ENCODE data around the gene MOGAT2. TPM values are rescaled to one million over a fixed set of nuclear protein-coding genes. Genes with fewer than 3 reads are reported as not detected.
"Not testable (repeated sequence)": the region's sequence is repeated elsewhere in the genome, so short reads cannot be mapped to it uniquely, and the experiment has no call there.

MOGAT2 gene
- total RNA-seq, 1 donor from 2014 or later: not detected

- no peaks in the 10 kb centered on the region for H3K36me3 Mint-ChIP-seq (ENCODE audit: low read depth, unreplicated experiment)
Observed at GRCh38 chr11:75678620-75679259, 38.9 kb upstream of the MOGAT2 start.

GRCh38 chr11:75679566-75679965 lies 38.1 kb upstream of the MOGAT2 start:
- H3K9me3 Mint-ChIP-seq (ENCODE audit: unreplicated experiment): peaks cover 2% of the 10 kb centered on the region
- no peak overlapping the region for H3K27ac Mint-ChIP-seq (ENCODE audit: unreplicated experiment)
- H3K36me3 ChIP-seq (ENCODE audit: insufficient read depth, low read length): no peaks in the 10 kb centered on the region
- H3K9me3 ChIP-seq (ENCODE audit: insufficient read depth, low read depth, low read length): no peaks in the 10 kb centered on the region
- FAIRE-seq (no peak), DNase-seq (ENCODE audit: low read depth) (no peak)
- no peak overlapping the region for H3K4me3 ChIP-seq (ENCODE audit: insufficient read depth, low read depth, low read length)
- no peaks in the 10 kb centered on the region for H3K79me2 ChIP-seq (ENCODE audit: insufficient read depth, low read length)
- no peak for TF ChIP-seq CTCF (IDR thresholded peaks at IDR 0.05; ENCODE audit: insufficient read depth, low read depth, low read length)
- TF ChIP-seq EZH2 (IDR thresholded peaks at IDR 0.05; ENCODE audit: insufficient read depth, low read length): no peak
- H3K4me2 ChIP-seq (ENCODE audit: low read length): no peak overlapping the region
- no peaks in the 10 kb centered on the region for H3K4me1 ChIP-seq (ENCODE audit: insufficient read depth, low read length)
- H2AFZ ChIP-seq (ENCODE audit: low read depth, low read length): no peak overlapping the region
- no peaks in the 10 kb centered on the region for H3K4me1 Mint-ChIP-seq (ENCODE audit: low read depth, unreplicated experiment)
- H4K20me1 ChIP-seq (ENCODE audit: insufficient read depth, low read length): no peaks in the 10 kb centered on the region
- peaks cover 28% of the 10 kb centered on the region for H3K27me3 Mint-ChIP-seq (ENCODE audit: low read depth, unreplicated experiment)
- H3K4me3 Mint-ChIP-seq (ENCODE audit: unreplicated experiment): no peak overlapping the region
- H3K27me3 ChIP-seq (ENCODE audit: insufficient read depth, low read length): peaks cover 23% of the 10 kb centered on the region
- no peaks in the 10 kb centered on the region for H3K36me3 Mint-ChIP-seq (ENCODE audit: low read depth, unreplicated experiment)
- no peak overlapping the region for H3K27ac ChIP-seq (ENCODE audit: low read depth, low read length)
- no peak overlapping the region for H3K9ac ChIP-seq (ENCODE audit: low read length)

More at GRCh38 chr11:75678620-75679259, 38.9 kb upstream of the MOGAT2 start:
- no peak overlapping the region for H3K9ac ChIP-seq (ENCODE audit: low read length)
- H3K4me1 ChIP-seq (ENCODE audit: insufficient read depth, low read length): no peaks in the 10 kb centered on the region
- H3K9me3 ChIP-seq (ENCODE audit: insufficient read depth, low read depth, low read length): no peaks in the 10 kb centered on the region
- no peaks in the 10 kb centered on the region for H3K36me3 ChIP-seq (ENCODE audit: insufficient read depth, low read length)
- H3K4me3 ChIP-seq (ENCODE audit: insufficient read depth, low read depth, low read length): no peak overlapping the region
- peaks cover 24% of the 10 kb centered on the region for H3K27me3 Mint-ChIP-seq (ENCODE audit: low read depth, unreplicated experiment)
- no peak for DNase-seq (ENCODE audit: low read depth)
- no peak overlapping the region for H2AFZ ChIP-seq (ENCODE audit: low read depth, low read length)
- TF ChIP-seq CTCF (IDR thresholded peaks at IDR 0.05; ENCODE audit: insufficient read depth, low read depth, low read length): no peak
- TF ChIP-seq EZH2 (IDR thresholded peaks at IDR 0.05; ENCODE audit: insufficient read depth, low read length): no peak
- no peak overlapping the region for H3K4me2 ChIP-seq (ENCODE audit: low read length)
- no peaks in the 10 kb centered on the region for H3K79me2 ChIP-seq (ENCODE audit: insufficient read depth, low read length)
- H3K27ac ChIP-seq (ENCODE audit: low read depth, low read length): no peak overlapping the region
- no peaks in the 10 kb centered on the region for H4K20me1 ChIP-seq (ENCODE audit: insufficient read depth, low read length)
- no peaks in the 10 kb centered on the region for H3K4me1 Mint-ChIP-seq (ENCODE audit: low read depth, unreplicated experiment)
- peaks cover 23% of the 10 kb centered on the region for H3K27me3 ChIP-seq (ENCODE audit: insufficient read depth, low read length)
- no peak overlapping the region for H3K4me3 Mint-ChIP-seq (ENCODE audit: unreplicated experiment)
- peaks cover 6% of the 10 kb centered on the region for H3K9me3 Mint-ChIP-seq (ENCODE audit: unreplicated experiment)
- no peak overlapping the region for H3K27ac Mint-ChIP-seq (ENCODE audit: unreplicated experiment)
- no peak for FAIRE-seq

GRCh38 chr11:75683856-75684255 lies 33.8 kb upstream of the MOGAT2 start:
- H3K79me2 ChIP-seq (ENCODE audit: insufficient read depth, low read length); H3K4me1 Mint-ChIP-seq (ENCODE audit: low read depth, unreplicated experiment); H3K27ac Mint-ChIP-seq (ENCODE audit: unreplicated experiment); H3K27me3 ChIP-seq (ENCODE audit: insufficient read depth, low read length); H3K9ac ChIP-seq (ENCODE audit: low read length); H3K36me3 Mint-ChIP-seq (ENCODE audit: low read depth, unreplicated experiment); H3K4me2 ChIP-seq (ENCODE audit: low read length); H3K4me3 ChIP-seq (ENCODE audit: insufficient read depth, low read depth, low read length); H2AFZ ChIP-seq (ENCODE audit: low read depth, low read length); H3K4me3 Mint-ChIP-seq (ENCODE audit: unreplicated experiment); DNase-seq (ENCODE audit: low read depth); H3K27ac ChIP-seq (ENCODE audit: low read depth, low read length); FAIRE-seq; H3K9me3 ChIP-seq (ENCODE audit: insufficient read depth, low read depth, low read length); H3K36me3 ChIP-seq (ENCODE audit: insufficient read depth, low read length); H3K4me1 ChIP-seq (ENCODE audit: insufficient read depth, low read length); H4K20me1 ChIP-seq (ENCODE audit: insufficient read depth, low read length): not testable (repeated sequence)
- H3K9me3 Mint-ChIP-seq (ENCODE audit: unreplicated experiment): peaks cover 21% of the 10 kb centered on the region
- H3K27me3 Mint-ChIP-seq (ENCODE audit: low read depth, unreplicated experiment): peaks cover 25% of the 10 kb centered on the region

All from astrocyte (in vitro differentiated cells and primary cell).